ENCODE measurements around the gene EHF.

DNA sequence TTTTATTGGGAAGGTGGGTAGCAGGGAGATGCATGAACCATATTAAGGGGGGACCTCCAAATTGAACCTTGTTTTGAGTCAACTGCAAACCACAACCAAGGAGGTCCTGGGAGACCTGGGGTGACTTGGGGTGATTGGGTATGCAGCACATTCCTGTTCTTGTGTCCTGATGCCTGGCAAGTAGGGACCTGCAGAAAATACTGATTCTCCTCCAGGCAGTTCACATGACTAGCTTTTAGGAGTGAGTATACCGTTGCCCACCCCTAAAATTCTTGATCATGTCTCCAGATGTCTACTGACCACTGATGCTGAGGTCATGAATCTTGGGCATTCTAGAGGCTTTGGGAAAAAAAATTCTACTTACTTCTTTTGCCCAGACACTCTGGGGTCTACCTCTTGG is 6.3 kb downstream of the EHF start:
- TF ChIP-seq, protein P1, sequence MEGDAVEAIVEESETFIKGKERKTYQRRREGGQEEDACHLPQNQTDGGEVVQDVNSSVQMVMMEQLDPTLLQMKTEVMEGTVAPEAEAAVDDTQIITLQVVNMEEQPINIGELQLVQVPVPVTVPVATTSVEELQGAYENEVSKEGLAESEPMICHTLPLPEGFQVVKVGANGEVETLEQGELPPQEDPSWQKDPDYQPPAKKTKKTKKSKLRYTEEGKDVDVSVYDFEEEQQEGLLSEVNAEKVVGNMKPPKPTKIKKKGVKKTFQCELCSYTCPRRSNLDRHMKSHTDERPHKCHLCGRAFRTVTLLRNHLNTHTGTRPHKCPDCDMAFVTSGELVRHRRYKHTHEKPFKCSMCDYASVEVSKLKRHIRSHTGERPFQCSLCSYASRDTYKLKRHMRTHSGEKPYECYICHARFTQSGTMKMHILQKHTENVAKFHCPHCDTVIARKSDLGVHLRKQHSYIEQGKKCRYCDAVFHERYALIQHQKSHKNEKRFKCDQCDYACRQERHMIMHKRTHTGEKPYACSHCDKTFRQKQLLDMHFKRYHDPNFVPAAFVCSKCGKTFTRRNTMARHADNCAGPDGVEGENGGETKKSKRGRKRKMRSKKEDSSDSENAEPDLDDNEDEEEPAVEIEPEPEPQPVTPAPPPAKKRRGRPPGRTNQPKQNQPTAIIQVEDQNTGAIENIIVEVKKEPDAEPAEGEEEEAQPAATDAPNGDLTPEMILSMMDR (conservative IDR thresholded peaks at IDR 0.05) = no peak
- no peak for TF ChIP-seq EZH2 (IDR thresholded peaks at IDR 0.05; ENCODE audit: low read depth)

Measured in PC-9 (cell line).